GM18505 (cell line): ENCODE measurements around the gene NPTXR.

Experiments used
- ATAC-seq: cut with Tn5 transposase; IDR thresholded peaks from one replicate; pipeline ENCODE4 v1.9.1; 2021; ENCODE audit not compliant: unreplicated experiment
- POLR2A ChIP-seq: IDR thresholded peaks from 4 replicates; pipeline ENCODE4 v1.6.1; 2011; ENCODE audit warnings: borderline replicate concordance; ENCODE audit not compliant: insufficient read depth, insufficient read length; ENCODE audit errors: extremely low read depth

Gene NPTXR

GRCh38 chr22:38843657-38844314 is at the start of gene NPTXR:
NPTXR (minus strand) TSS chr22:38844028.
- no peak for TF ChIP-seq POLR2A
- no peak for ATAC-seq

- no peak for TF ChIP-seq POLR2A
- ATAC-seq: no peak
Observed at GRCh38 chr22:38891256-38891655, 47.4 kb upstream of the NPTXR start.

DNA sequence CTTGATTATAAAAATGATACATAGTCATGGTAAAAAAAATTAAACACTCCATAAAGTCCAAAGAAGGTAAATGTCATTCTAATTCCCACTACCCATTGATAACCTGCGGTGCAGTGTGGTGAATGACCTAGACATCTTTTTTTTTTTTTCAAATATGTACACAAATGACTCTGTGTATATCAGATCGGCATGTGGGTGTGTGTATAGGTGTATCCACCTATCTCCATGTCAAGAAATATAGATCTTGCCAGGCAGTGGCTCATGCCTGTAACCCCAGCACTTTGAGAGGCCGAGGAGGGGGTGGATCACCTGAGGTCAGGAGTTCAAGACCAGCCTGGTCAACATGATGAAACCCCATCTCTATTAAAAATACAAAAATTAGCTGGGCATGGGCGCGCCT is 46.5 kb upstream of the NPTXR start:
- no peak for TF ChIP-seq POLR2A
- ATAC-seq: no peak

DNA sequence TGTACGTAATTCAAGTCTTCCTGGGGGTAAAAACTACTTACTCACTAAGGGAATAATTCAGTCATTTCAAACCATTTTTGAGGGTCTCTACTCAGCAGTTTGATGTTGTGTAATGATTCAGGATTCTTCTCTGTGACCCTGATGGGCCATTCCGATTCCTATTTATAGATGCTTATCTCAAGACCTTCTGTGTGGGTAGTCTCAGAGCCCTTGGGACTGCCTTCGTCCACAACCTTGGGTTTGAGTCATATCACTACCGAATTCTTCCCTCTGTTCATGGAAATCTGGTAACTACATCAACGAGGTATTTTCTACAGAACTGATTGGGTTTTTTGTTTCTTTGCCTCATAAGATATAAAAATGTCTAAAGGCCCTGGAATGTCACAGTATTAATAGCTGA is 42.5 kb upstream of the NPTXR start:
- TF ChIP-seq POLR2A: no peak

DNA sequence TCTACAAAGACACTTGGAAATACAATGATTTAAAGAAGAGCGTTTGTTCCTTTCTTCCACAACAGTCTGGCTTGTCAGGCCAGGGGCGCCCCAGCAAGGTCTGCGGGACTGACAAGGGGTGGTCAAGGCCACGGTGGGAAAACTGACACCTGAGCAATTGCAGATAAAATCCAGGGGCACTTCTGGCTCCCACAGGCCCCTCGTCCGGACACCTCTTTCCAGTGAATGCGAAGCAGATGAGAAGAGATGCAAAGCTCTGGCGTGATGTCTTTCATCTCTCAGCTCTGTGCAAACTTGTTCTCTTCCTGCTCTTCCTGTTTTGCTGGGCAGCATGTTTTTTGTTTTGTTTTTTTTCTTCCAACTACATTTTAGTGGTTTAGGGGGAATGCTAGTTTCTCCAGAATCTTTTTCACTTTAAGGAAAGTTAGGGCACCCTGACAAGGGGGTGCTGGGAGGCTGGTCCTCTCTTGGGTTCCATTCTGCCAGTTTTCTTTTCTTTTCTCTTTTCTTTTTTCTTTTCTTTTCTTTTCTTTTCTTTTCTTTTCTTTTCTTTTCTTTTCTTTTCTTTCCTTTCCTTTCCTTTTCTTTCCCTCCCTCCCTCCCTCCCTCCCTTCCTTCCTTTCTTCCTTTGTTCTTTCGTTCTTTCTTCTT is 39.3 kb upstream of the NPTXR start:
- no peak for ATAC-seq
- no peak for TF ChIP-seq POLR2A

More for the DNA sequence above, 42.5 kb upstream of the NPTXR start:
- no peak for ATAC-seq

DNA sequence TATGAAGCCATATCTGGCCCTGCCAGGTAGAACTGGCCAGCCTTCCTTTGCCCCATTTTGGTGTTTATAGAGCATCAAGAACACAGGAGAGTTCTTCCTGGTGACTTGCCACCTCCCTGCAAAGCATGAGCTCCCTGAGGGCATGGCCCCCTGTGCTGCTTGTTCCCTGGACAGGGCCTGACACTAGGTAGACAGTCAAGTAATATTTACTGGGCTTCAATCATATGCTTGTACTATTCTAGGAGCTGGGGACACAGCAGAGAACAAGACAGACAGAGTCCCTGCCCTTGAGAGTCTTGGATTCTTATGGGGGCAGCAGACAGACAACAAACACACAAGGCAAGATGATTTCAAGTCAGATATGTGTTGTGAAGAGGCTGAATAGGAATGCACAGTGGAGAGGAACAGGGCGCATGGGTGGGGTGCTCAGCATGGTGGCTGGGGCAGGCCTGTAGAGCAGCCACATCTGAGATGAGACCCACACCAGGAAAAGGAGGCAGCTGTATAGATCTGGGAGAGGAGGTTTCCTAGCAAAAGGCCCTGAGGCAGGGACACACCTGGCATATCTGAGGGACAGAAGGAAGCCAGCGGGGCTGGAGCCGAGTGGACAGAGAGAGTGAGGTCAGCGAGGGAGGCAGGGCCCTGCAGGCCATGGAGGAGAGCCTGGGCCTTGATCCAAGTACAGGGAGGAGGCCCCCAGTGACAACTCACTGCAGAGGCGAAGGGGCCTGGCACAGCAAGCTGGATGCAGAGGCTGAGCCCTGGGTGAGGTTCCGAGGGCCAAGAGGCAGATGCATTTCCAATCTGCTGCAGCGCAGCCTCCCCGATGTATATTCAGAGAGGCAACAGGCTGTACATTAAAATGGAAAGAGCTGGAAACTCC is 38.4 kb upstream of the NPTXR start:
- no peak for ATAC-seq
- no peak for TF ChIP-seq POLR2A

GRCh38 chr22:38881464-38881871 is 37.6 kb upstream of the NPTXR start:
- no peak for TF ChIP-seq POLR2A
- no peak for ATAC-seq

DNA sequence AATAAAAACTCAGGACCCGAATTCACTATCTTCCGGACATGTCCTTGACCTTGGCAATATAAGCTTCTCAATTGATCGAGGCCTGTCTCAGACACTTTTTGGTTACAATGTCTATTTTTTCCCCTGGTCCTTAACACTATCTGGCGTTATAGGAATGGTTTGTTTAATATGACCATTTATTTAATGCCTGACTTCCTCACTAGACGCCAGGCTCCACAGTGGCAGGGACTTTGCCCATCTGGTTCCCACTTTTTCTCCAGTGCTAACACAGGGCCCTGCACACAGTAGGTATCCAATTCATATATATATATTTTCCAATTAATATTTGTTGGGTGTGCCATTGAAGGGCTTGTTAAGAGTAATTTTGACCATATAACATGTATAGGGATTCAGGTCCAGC is 36.1 kb upstream of the NPTXR start:
- no peak for ATAC-seq
- TF ChIP-seq POLR2A: no peak

DNA sequence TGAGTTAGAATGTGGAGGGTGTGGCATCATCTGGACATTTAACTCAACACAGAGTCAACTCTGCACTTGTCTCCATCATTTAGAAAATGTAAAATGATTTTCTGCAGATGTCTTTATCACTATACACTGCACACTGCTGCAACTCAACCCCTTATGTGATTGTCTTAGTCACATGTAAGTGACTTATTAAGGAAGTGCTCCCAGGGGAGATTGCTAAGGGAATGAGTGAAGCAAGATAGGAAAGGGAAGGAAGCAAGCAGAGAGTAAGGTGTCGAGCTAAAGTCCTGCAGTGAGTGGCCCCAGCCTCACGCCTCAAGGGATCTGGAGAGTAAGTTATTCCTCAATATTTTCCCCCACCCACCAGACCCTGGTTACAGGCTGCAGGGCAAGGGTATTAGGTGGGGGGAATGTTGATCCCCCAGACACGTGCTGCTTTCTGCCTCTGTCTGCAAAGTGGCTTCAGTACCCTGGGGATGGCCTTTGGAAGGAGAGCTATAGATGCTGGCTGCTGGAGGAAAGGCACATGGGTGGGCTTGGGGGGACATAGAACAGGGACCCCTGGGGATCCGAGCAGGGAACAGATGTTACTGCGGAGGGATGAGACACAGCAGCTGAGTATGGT is 35.4 kb upstream of the NPTXR start:
- no peak for ATAC-seq
- no peak for TF ChIP-seq POLR2A

- no peak for TF ChIP-seq POLR2A
- no peak for ATAC-seq
Observed at GRCh38 chr22:38878001-38878400, 34.2 kb upstream of the NPTXR start.

DNA sequence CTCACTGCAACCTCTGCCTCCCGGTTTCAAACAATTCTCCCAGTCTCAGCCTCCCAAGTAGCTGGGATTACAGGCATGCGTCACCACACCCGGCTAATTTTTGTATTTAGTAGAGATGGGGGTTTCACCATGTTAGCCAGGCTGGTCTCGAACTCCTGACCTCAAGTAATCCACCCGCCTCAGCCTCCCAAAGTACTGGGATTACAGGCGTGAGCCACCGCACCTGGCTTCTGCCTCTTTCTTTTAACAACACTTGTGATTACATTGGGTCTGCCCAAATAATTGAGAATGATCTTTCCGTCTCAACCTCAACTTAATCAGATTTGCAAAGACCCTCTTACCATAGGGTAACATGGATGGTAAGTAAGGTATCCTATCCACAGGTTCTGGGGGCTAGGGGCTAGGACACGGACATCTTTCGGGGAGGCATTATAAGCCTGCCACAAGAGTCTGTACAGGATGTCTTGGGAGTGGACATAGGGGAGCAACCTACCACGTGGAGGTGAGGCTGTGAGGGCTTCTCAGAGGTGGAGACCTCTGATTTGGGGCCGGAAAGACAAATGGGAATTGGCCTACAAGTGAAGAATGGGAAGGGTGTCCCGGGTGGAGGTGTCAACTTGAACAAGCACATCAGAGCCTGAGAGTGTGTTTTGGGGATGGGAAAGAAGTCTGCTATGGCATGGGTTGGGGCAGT is 30.8 kb upstream of the NPTXR start:
- ATAC-seq: no peak
- TF ChIP-seq POLR2A: no peak

- TF ChIP-seq POLR2A: peak; percentile 42
- ATAC-seq: no peak
Observed at GRCh38 chr22:38873469-38874411, 29.9 kb upstream of the NPTXR start.
